Placental epithelial cell (primary cell): ENCODE data around the gene TDRD1. TPM values are rescaled to one million over a fixed set of nuclear protein-coding genes. Genes with fewer than 3 reads are reported as not detected.

Experiments
- small RNA-seq: library from RNA; depleted of rRNA; stranded (forward); fragments of <200 nt; gene quantifications from one replicate; pipeline ENCODE3, GENCODE V24; 2012
- total RNA-seq: library from RNA; depleted of rRNA; stranded (reverse); fragments of >200 nt; gene quantifications from 2 replicates; pipeline ENCODE4 v1.2.3, GENCODE V29; 2012

TDRD1 gene, protein sequence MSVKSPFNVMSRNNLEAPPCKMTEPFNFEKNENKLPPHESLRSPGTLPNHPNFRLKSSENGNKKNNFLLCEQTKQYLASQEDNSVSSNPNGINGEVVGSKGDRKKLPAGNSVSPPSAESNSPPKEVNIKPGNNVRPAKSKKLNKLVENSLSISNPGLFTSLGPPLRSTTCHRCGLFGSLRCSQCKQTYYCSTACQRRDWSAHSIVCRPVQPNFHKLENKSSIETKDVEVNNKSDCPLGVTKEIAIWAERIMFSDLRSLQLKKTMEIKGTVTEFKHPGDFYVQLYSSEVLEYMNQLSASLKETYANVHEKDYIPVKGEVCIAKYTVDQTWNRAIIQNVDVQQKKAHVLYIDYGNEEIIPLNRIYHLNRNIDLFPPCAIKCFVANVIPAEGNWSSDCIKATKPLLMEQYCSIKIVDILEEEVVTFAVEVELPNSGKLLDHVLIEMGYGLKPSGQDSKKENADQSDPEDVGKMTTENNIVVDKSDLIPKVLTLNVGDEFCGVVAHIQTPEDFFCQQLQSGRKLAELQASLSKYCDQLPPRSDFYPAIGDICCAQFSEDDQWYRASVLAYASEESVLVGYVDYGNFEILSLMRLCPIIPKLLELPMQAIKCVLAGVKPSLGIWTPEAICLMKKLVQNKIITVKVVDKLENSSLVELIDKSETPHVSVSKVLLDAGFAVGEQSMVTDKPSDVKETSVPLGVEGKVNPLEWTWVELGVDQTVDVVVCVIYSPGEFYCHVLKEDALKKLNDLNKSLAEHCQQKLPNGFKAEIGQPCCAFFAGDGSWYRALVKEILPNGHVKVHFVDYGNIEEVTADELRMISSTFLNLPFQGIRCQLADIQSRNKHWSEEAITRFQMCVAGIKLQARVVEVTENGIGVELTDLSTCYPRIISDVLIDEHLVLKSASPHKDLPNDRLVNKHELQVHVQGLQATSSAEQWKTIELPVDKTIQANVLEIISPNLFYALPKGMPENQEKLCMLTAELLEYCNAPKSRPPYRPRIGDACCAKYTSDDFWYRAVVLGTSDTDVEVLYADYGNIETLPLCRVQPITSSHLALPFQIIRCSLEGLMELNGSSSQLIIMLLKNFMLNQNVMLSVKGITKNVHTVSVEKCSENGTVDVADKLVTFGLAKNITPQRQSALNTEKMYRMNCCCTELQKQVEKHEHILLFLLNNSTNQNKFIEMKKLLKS
- total RNA-seq = 0.39 and 2.0 TPM in 2 replicates

DNA sequence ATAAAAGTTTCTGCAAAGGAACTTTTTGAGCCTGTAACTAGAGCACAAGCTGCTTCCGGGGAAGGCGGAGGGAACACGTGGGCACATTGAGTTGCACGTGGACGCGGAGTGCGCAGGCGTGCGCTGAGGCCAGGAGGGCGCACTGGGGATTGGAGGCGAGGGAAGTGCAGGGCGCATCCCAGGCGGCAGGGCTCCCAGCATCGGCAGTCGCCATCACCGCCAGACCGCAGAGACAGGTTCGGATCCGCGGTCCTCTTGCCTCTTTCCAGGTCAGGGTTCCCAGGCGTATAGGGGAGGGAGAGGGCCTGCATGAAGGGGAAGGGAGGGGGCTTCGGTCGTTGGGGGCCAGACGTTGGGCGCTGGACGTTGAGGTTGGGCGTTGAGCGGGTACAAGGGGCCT is at the start of gene TDRD1:
TSS of gene TDRD1 (plus strand) at position 206 of the 400 bp plus-strand sequence. CDS start 8,479 bp downstream, outside the sequence.

DNA sequence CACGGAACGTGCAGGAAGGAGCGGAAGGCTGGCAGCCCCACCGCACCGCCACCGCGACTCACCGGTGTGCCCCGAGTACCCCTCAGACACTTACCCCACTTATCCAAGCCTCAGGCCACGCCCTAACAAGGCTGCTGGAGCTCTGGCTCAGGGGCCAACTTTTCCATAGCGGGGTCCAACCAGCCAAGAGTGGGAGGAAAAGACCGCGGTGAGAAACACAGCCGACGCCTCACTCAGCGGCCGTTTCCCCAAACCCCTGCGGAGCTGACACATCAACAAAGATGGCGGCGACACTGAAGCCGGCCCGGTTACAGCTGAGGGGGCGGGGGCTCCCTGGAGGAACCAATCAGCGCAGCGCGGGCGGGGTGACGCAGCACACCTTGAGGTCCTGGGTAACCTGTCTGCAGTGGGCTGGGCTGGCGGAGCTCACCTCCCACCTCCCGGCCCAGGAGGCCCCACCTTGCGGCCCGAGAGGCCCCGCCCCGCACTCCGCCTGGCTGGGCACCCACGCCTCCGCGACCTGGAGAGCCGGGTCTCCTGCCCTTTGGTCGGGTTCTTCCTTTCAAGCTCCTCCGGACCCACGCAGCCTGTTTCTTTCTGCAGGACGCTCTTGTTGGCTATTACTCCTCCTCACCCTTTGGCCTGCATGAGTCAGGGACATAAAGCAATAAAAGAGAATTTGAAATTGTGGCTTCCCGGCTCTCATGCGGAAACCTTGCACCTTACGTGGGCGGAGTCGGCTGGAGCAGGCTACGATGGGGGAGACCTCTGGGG is 5.0 kb upstream of the TDRD1 start, which contains the start of gene CCDC186:
TSS of gene CCDC186 (minus strand) at position 283 of the 774 bp plus-strand sequence. CDS start 10,935 bp downstream, outside the sequence.

DNA sequence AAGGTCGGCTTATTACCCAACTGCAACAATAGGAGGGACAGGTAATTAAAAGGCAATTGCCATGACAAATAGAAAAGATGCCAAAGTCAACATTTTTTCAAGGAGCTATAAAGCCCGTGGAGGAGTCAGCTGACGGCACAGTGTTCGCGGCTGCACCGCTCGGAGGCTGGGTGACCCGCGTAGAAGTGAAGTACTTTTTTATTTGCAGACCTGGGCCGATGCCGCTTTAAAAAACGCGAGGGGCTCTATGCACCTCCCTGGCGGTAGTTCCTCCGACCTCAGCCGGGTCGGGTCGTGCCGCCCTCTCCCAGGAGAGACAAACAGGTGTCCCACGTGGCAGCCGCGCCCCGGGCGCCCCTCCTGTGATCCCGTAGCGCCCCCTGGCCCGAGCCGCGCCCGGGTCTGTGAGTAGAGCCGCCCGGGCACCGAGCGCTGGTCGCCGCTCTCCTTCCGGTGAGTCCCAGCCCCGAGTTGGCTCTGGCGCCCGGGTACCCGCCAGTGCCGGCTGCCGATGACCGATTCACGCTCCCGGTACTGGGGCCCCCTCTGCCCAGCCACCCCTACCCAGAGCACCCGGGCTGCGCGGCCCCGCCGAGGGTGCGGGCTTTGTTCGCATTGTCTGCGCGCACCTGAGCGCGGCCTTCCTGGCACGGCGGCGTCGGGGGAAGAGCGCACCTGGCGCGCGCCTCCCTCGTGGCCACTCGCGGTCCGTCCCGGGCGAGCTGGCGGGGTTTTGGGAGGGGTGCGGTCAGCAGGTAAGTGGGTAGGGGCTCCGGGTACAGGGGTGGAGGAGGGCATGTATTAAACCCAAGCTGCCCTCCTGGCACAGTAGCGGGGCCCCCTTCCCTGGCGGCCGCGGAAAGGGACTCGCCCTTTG is 60.2 kb downstream of the TDRD1 start, which contains the start of gene VWA2:
TSS of gene VWA2 (plus strand) at position 138 of the 877 bp plus-strand sequence. CDS start 9,460 bp downstream, outside the sequence.

Small RNAs within 50 kb of the gene (small RNA-seq; reads per million reads assigned to genes)
- gene RF02277 = not detected

Other genes with a start within 250 kb of the TDRD1 start
- 0.11 TPM in 1 of 2 replicates, not detected in the other for gene ADRB1, start 135.5 kb upstream of the TDRD1 start, total RNA-seq
- gene CCDC186, start 5.2 kb upstream of the TDRD1 start, total RNA-seq = 29.6 and 54.2 TPM in 2 replicates
- under 0.01 TPM in 1 of 2 replicates, not detected in the other for gene VWA2, start 59.9 kb downstream of the TDRD1 start, total RNA-seq
- 80.5 and 104 TPM in 2 replicates for gene AFAP1L2, start 225.1 kb downstream of the TDRD1 start, total RNA-seq